ENCODE measurements around the gene NXF3.

Gene NXF3

GRCh38 chrX:103101299-103102042 is 8.5 kb upstream of the NXF3 start:
- no peak overlapping the region for H3K4me3 ChIP-seq (ENCODE audit: insufficient read length, low read depth)
- H3K36me3 ChIP-seq (ENCODE audit: insufficient read depth, insufficient read length, low read length) = no peaks in the 10 kb centered on the region
- TF ChIP-seq SUZ12 (IDR thresholded peaks at IDR 0.05; ENCODE audit: extremely low read depth, insufficient read depth, insufficient read length) (no peak), ZNF274 (IDR thresholded peaks at IDR 0.05; ENCODE audit: low read depth, low read length) (no peak), YY1 (IDR thresholded peaks at IDR 0.05; ENCODE audit: insufficient read depth, insufficient read length) (no peak)
- peaks cover 6% of the 10 kb centered on the region; the same call in 1 of the 2 replicates for H3K9me3 ChIP-seq (ENCODE audit: insufficient read depth, low read length)
- no peaks in the 10 kb centered on the region for H3K4me1 ChIP-seq (ENCODE audit: insufficient read depth, insufficient read length)
- H3K9ac ChIP-seq (ENCODE audit: insufficient read length, low read depth) = no peak overlapping the region
- H3K27me3 ChIP-seq (ENCODE audit: insufficient read depth, insufficient read length) = no peaks in the 10 kb centered on the region
- peak; percentile 51 for DNase-seq (ENCODE audit: low read depth, low spot score)

- no peaks in the 10 kb centered on the region for H3K36me3 ChIP-seq (ENCODE audit: insufficient read depth, insufficient read length, low read length)
- peaks cover 4% of the 10 kb centered on the region; the same call in 1 of the 2 replicates for H3K9me3 ChIP-seq (ENCODE audit: insufficient read depth, low read length)
- H3K27me3 ChIP-seq (ENCODE audit: insufficient read depth, insufficient read length) = no peaks in the 10 kb centered on the region
Observed at GRCh38 chrX:103100484-103100883, 7.5 kb upstream of the NXF3 start.

GRCh38 chrX:103099691-103100090 is 6.7 kb upstream of the NXF3 start:
- TF ChIP-seq ZNF274 (IDR thresholded peaks at IDR 0.05; ENCODE audit: low read depth, low read length) (no peak), SUZ12 (IDR thresholded peaks at IDR 0.05; ENCODE audit: extremely low read depth, insufficient read depth, insufficient read length) (no peak), YY1 (IDR thresholded peaks at IDR 0.05; ENCODE audit: insufficient read depth, insufficient read length) (no peak)
- Histone ChIP-seq H3K4me3 (ENCODE audit: insufficient read length, low read depth) (no peak overlapping the region), H3K9me3 (ENCODE audit: insufficient read depth, low read length) (no peaks in the 10 kb centered on the region; the same call in 1 of the 2 replicates), H3K4me1 (ENCODE audit: insufficient read depth, insufficient read length) (no peaks in the 10 kb centered on the region), H3K36me3 (ENCODE audit: insufficient read depth, insufficient read length, low read length) (no peaks in the 10 kb centered on the region), H3K9ac (ENCODE audit: insufficient read length, low read depth) (no peak overlapping the region), H3K27me3 (ENCODE audit: insufficient read depth, insufficient read length) (no peaks in the 10 kb centered on the region)
- no peak for DNase-seq (ENCODE audit: low read depth, low spot score)

More at GRCh38 chrX:103100484-103100883, 7.5 kb upstream of the NXF3 start:
- H3K9ac ChIP-seq (ENCODE audit: insufficient read length, low read depth) = no peak overlapping the region
- TF ChIP-seq ZNF274 (IDR thresholded peaks at IDR 0.05; ENCODE audit: low read depth, low read length) (no peak), YY1 (IDR thresholded peaks at IDR 0.05; ENCODE audit: insufficient read depth, insufficient read length) (no peak), SUZ12 (IDR thresholded peaks at IDR 0.05; ENCODE audit: extremely low read depth, insufficient read depth, insufficient read length) (no peak)
- no peak overlapping the region for H3K4me3 ChIP-seq (ENCODE audit: insufficient read length, low read depth)
- no peaks in the 10 kb centered on the region for H3K4me1 ChIP-seq (ENCODE audit: insufficient read depth, insufficient read length)
- DNase-seq (ENCODE audit: low read depth, low spot score) = no peak

GRCh38 chrX:103098488-103098887 is 5.5 kb upstream of the NXF3 start:
- Histone ChIP-seq H3K36me3 (ENCODE audit: insufficient read depth, insufficient read length, low read length) (no peaks in the 10 kb centered on the region), H3K9me3 (ENCODE audit: insufficient read depth, low read length) (peaks cover 7% of the 10 kb centered on the region; the same call in 1 of the 2 replicates), H3K4me1 (ENCODE audit: insufficient read depth, insufficient read length) (no peaks in the 10 kb centered on the region), H3K9ac (ENCODE audit: insufficient read length, low read depth) (no peak overlapping the region), H3K4me3 (ENCODE audit: insufficient read length, low read depth) (no peak overlapping the region), H3K27me3 (ENCODE audit: insufficient read depth, insufficient read length) (no peaks in the 10 kb centered on the region)
- peak; percentile 13 for DNase-seq (ENCODE audit: low read depth, low spot score)
- TF ChIP-seq YY1 (IDR thresholded peaks at IDR 0.05; ENCODE audit: insufficient read depth, insufficient read length) (no peak), SUZ12 (IDR thresholded peaks at IDR 0.05; ENCODE audit: extremely low read depth, insufficient read depth, insufficient read length) (no peak), ZNF274 (IDR thresholded peaks at IDR 0.05; ENCODE audit: low read depth, low read length) (no peak)

- H3K27me3 ChIP-seq (ENCODE audit: insufficient read depth, insufficient read length) = no peaks in the 10 kb centered on the region
Observed at GRCh38 chrX:103081051-103081450, 11.9 kb downstream of the NXF3 start.

GRCh38 chrX:103073467-103073866 is 19.5 kb downstream of the NXF3 start:
- Histone ChIP-seq H3K9ac (ENCODE audit: insufficient read length, low read depth) (no peak overlapping the region), H3K36me3 (ENCODE audit: insufficient read depth, insufficient read length, low read length) (no peaks in the 10 kb centered on the region), H3K27me3 (ENCODE audit: insufficient read depth, insufficient read length) (no peaks in the 10 kb centered on the region), H3K4me1 (ENCODE audit: insufficient read depth, insufficient read length) (no peaks in the 10 kb centered on the region), H3K4me3 (ENCODE audit: insufficient read length, low read depth) (no peak overlapping the region), H3K9me3 (ENCODE audit: insufficient read depth, low read length) (no peaks in the 10 kb centered on the region)
- TF ChIP-seq SUZ12 (IDR thresholded peaks at IDR 0.05; ENCODE audit: extremely low read depth, insufficient read depth, insufficient read length) = no peak
- no peak for TF ChIP-seq ZNF274 (IDR thresholded peaks at IDR 0.05; ENCODE audit: low read depth, low read length)
- no peak for TF ChIP-seq YY1 (IDR thresholded peaks at IDR 0.05; ENCODE audit: insufficient read depth, insufficient read length)
- DNase-seq (ENCODE audit: low read depth, low spot score) = no peak

More at GRCh38 chrX:103081051-103081450, 11.9 kb downstream of the NXF3 start:
- Histone ChIP-seq H3K4me1 (ENCODE audit: insufficient read depth, insufficient read length) (no peaks in the 10 kb centered on the region), H3K9ac (ENCODE audit: insufficient read length, low read depth) (no peak overlapping the region), H3K4me3 (ENCODE audit: insufficient read length, low read depth) (no peak overlapping the region), H3K9me3 (ENCODE audit: insufficient read depth, low read length) (no peaks in the 10 kb centered on the region), H3K36me3 (ENCODE audit: insufficient read depth, insufficient read length, low read length) (no peaks in the 10 kb centered on the region)
- DNase-seq (ENCODE audit: low read depth, low spot score) = no peak
- TF ChIP-seq SUZ12 (IDR thresholded peaks at IDR 0.05; ENCODE audit: extremely low read depth, insufficient read depth, insufficient read length) (no peak), YY1 (IDR thresholded peaks at IDR 0.05; ENCODE audit: insufficient read depth, insufficient read length) (no peak), ZNF274 (IDR thresholded peaks at IDR 0.05; ENCODE audit: low read depth, low read length) (no peak)

- Histone ChIP-seq H3K27me3 (ENCODE audit: insufficient read depth, insufficient read length) (no peaks in the 10 kb centered on the region), H3K36me3 (ENCODE audit: insufficient read depth, insufficient read length, low read length) (peaks cover 8% of the 10 kb centered on the region), H3K4me3 (ENCODE audit: insufficient read length, low read depth) (no peak overlapping the region), H3K9ac (ENCODE audit: insufficient read length, low read depth) (no peak overlapping the region), H3K4me1 (ENCODE audit: insufficient read depth, insufficient read length) (peaks cover 2% of the 10 kb centered on the region), H3K9me3 (ENCODE audit: insufficient read depth, low read length) (no peaks in the 10 kb centered on the region)
- DNase-seq (ENCODE audit: low read depth, low spot score) = no peak
- TF ChIP-seq YY1 (IDR thresholded peaks at IDR 0.05; ENCODE audit: insufficient read depth, insufficient read length) (no peak), SUZ12 (IDR thresholded peaks at IDR 0.05; ENCODE audit: extremely low read depth, insufficient read depth, insufficient read length) (no peak), ZNF274 (IDR thresholded peaks at IDR 0.05; ENCODE audit: low read depth, low read length) (no peak)
Observed at GRCh38 chrX:103066606-103067005, 26.3 kb downstream of the NXF3 start.
